ENCODE data around the gene SAP30BP. TPM values are rescaled to one million over a fixed set of nuclear protein-coding genes. Genes with fewer than 3 reads are reported as not detected.

SAP30BP gene
- total RNA-seq, 1 donor, result 45.8 TPM

DNA sequence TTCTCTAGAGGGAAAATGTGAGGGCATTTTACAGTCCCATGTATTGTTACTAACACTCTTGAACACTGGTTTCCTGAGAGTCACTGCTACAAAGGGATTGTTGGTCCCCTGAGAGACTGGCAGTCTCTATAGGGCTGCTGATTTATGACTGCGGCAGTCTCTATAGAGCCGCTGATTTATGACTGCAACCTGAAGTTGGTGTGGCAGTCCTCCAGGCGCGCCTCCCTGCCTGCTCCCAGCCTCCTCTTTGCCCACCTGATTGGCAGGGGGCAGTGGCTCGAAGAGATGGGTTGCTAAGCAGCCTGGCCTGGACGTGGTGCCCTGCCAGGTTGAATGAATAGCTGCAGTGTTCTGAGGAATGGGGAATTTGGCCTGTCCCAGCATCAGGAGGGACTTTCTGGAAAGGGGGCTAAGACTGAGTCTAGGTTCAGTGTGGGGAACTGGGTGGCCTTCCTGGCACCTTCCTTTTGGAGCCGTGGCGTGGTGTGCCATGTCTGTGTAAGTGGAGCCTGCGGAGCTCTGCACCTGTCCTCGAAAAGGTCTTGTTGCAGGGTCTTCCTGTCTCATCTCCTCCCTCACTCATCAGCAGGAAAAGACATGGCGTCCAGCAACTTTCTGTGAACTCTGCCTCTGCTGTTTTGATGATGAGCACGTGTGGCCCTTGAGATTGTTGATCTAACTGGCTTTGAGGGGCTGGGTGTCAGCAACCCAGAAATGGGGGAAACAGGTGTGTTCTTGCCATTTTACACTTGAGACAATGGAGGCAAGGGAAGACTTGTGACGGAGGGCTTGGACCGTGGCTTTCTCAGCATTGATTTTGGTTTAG is 24.9 kb downstream of the SAP30BP start:
- DNase-seq (ENCODE audit: low read depth), result no peak
- H3K4me3 ChIP-seq (ENCODE audit: low read depth, low read length), result no peak overlapping the region
- TF ChIP-seq, protein P1, sequence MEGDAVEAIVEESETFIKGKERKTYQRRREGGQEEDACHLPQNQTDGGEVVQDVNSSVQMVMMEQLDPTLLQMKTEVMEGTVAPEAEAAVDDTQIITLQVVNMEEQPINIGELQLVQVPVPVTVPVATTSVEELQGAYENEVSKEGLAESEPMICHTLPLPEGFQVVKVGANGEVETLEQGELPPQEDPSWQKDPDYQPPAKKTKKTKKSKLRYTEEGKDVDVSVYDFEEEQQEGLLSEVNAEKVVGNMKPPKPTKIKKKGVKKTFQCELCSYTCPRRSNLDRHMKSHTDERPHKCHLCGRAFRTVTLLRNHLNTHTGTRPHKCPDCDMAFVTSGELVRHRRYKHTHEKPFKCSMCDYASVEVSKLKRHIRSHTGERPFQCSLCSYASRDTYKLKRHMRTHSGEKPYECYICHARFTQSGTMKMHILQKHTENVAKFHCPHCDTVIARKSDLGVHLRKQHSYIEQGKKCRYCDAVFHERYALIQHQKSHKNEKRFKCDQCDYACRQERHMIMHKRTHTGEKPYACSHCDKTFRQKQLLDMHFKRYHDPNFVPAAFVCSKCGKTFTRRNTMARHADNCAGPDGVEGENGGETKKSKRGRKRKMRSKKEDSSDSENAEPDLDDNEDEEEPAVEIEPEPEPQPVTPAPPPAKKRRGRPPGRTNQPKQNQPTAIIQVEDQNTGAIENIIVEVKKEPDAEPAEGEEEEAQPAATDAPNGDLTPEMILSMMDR (IDR thresholded peaks at IDR 0.05; ENCODE audit: insufficient read depth, low read length), result no peak

DNA sequence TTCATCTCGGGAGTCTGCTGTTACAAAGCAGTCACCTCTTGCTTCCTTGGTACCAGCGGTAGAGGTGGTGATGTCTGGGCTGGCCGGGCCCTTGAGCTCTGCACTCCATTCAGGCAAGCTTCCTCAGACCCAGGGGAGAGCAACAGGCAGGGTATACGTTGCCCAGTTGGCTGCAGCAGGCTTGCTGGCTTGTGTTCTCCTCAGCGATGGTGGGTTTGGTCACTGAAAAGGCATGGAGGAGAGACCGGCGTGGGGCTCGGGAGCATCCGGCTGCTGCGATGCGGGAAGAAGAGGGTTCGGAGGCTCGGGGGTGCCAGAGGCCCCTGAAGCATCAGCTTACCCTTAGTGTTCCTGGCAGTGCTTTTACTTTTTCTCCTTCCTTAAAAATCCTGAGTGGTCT is 25.8 kb downstream of the SAP30BP start:
- DNase-seq (ENCODE audit: low read depth), result no peak
- TF ChIP-seq, protein P1 (IDR thresholded peaks at IDR 0.05; ENCODE audit: insufficient read depth, low read length), result no peak
- H3K4me3 ChIP-seq (ENCODE audit: low read depth, low read length), result no peak overlapping the region

DNA sequence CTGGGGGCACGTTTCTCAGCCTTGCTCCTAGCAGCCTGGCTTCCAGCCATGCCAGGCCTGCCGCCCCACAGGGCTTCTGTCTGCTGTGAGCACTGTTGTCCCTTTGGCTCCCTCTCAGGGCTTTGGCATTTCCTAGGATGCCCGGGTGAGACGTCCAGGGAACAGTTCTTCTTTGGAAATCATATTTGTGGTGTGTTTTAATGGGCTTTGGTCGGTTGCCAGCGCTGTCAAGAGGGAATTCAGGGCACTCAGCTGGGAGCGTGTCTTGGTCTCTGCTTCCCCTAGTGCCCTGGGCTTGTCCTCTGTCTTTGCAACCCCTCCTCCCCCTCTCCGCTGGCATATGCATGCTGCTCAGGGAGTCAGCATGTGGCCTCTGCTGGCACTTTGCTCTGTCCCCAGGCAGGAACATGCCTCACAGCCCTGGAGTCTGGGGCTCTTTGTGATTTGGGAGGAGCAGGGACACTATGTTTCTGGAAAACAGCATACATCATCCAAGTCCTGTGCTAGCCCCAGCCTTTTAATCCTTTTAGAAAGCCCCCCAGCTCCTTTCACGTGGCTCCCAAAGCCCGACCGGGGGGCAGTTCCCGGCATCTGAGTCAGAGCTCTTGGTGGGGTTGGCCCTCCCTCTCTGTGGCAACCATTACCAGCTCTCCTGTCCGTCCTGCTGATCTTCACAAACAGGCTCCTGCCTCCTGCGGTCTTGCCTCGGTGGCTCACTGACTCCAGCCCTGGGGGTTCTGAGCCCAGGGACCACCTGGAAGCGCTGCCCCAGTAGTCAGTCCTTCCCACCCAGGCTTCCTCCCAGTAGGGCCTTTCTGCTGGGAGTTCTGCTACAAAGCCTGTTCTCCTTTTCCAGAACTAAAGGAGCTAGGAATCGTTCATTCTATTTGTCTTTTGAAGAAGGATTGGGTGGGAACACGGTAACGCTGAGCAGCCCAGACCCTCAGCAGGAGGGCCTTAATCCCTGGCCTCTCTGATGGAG is 26.7 kb downstream of the SAP30BP start:
- H3K4me3 ChIP-seq (ENCODE audit: low read depth, low read length), result no peak overlapping the region
- TF ChIP-seq, protein P1 (IDR thresholded peaks at IDR 0.05; ENCODE audit: insufficient read depth, low read length), result no peak
- peak; percentile 45 for DNase-seq (ENCODE audit: low read depth)

DNA sequence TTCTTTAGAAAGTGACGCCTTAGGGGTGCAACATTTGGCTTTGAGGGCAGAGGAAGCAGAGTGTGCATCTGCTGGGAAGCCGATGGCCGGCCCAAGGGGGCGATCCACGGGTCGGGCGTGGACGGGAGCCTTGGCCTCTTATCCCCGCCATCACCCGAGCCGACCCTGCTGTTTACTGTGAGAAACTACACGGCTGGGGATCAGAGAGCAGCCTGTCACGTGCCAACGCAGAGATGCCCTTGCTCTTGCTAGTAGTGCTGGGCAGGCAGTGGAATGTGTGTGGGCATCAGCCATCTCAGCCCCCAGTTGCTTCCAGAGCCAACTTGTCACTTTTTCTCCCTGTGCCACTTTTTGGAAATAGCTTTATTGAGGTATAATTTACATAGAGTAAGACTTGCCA is 27.4 kb downstream of the SAP30BP start:
- no peak for DNase-seq (ENCODE audit: low read depth)
- no peak overlapping the region for H3K4me3 ChIP-seq (ENCODE audit: low read depth, low read length)
- TF ChIP-seq, protein P1 (IDR thresholded peaks at IDR 0.05; ENCODE audit: insufficient read depth, low read length), result no peak

DNA sequence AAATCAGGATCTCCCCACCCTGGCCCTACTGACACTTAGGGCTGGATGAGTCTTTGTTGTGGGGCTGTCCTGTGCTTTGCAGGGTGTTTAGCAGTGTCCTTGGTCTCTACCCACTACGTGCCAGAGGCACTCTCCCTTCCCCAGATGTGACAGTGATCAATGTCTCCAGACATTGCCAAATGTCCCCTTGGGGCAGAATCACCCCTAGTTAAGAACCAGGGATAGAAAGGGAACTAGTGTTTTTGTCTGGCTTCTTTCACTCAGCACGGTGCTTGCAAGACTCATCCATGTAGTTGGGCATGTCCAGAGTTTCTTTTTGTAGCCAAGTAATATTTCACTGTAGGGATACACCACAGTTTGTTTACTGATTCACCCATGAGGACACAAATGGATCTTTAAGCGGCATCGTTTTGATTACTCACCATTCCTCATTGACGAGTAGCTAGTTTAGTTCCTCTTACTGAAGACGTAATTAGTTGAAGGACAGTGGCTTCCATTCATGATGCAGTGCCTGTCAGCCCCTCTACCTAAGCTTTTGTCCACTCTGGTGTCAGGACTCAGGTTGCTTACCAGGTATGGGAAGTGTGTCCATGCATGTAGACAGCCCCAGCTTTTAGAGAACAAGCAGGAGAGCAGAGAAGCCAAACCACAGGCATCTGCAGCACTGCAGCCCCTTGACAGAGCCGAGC is 28.1 kb downstream of the SAP30BP start:
- TF ChIP-seq, protein P1 (IDR thresholded peaks at IDR 0.05; ENCODE audit: insufficient read depth, low read length), result no peak
- no peak overlapping the region for H3K4me3 ChIP-seq (ENCODE audit: low read depth, low read length)
- DNase-seq (ENCODE audit: low read depth), result no peak

DNA sequence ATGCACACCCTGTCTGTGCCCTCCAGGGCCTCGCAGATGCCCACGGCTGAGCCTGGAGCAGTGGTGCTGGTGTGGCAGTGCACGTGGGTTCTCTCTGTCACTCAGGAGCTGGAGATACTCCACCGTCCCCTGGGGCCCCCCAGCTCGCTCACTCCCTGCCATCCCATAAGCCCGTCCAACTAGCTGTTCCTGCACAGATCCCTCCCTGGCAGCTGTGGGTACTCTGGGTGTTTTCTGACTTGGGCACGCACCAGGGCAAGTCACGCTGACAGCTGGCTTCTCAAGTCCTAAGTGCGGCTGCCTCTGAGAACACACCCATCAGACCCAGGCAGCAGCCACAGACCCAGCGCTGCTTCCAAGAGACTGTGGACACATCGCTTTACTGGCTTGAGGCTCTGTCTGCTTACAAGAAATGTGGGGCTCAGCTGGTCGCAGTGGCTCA is 28.7 kb downstream of the SAP30BP start:
- no peak for DNase-seq (ENCODE audit: low read depth)
- H3K4me3 ChIP-seq (ENCODE audit: low read depth, low read length), result no peak overlapping the region
- TF ChIP-seq, protein P1 (IDR thresholded peaks at IDR 0.05; ENCODE audit: insufficient read depth, low read length), result no peak

All from fibroblast of the aortic adventitia (primary cell).